Measurements from ENCODE around the gene KCND3.

Gene KCND3

GRCh38 chr1:111938536-111938935, 50.9 kb downstream of the KCND3 start:
- H3K4me1 ChIP-seq (ENCODE audit: control insufficient read depth, insufficient read depth, low read length), result no peaks in the 10 kb centered on the region
- no peak overlapping the region for H3K9ac ChIP-seq (ENCODE audit: low read depth, low read length)
- no peaks in the 10 kb centered on the region for H3K9me3 ChIP-seq (ENCODE audit: control insufficient read depth, insufficient read depth, low read length)
- H3K4me3 ChIP-seq (ENCODE audit: low read depth, low read length), result no peak overlapping the region
- no peaks in the 10 kb centered on the region for H3K27me3 ChIP-seq (ENCODE audit: control insufficient read depth, insufficient read depth, low read length)
- H3K27ac ChIP-seq (ENCODE audit: low read depth, low read length), result no peak overlapping the region
- no peaks in the 10 kb centered on the region for H3K36me3 ChIP-seq (ENCODE audit: control insufficient read depth, insufficient read depth, low read length)

- Histone ChIP-seq H3K4me3 (ENCODE audit: low read depth, low read length) (no peak overlapping the region), H3K9ac (ENCODE audit: low read depth, low read length) (no peak overlapping the region), H3K4me1 (ENCODE audit: control insufficient read depth, insufficient read depth, low read length) (no peaks in the 10 kb centered on the region), H3K27ac (ENCODE audit: low read depth, low read length) (no peak overlapping the region), H3K36me3 (ENCODE audit: control insufficient read depth, insufficient read depth, low read length) (no peaks in the 10 kb centered on the region), H3K27me3 (ENCODE audit: control insufficient read depth, insufficient read depth, low read length) (no peaks in the 10 kb centered on the region), H3K9me3 (ENCODE audit: control insufficient read depth, insufficient read depth, low read length) (no peaks in the 10 kb centered on the region)
Measured at GRCh38 chr1:111938123-111938522, 51.3 kb downstream of the KCND3 start.

- no peaks in the 10 kb centered on the region for H3K4me1 ChIP-seq (ENCODE audit: control insufficient read depth, insufficient read depth, low read length)
- no peaks in the 10 kb centered on the region for H3K9me3 ChIP-seq (ENCODE audit: control insufficient read depth, insufficient read depth, low read length)
- H3K9ac ChIP-seq (ENCODE audit: low read depth, low read length), result no peak overlapping the region
- no peak overlapping the region for H3K27ac ChIP-seq (ENCODE audit: low read depth, low read length)
- H3K4me3 ChIP-seq (ENCODE audit: low read depth, low read length), result no peak overlapping the region
- H3K36me3 ChIP-seq (ENCODE audit: control insufficient read depth, insufficient read depth, low read length), result no peaks in the 10 kb centered on the region
- H3K27me3 ChIP-seq (ENCODE audit: control insufficient read depth, insufficient read depth, low read length), result no peaks in the 10 kb centered on the region
Measured at GRCh38 chr1:111937147-111937725, 52.2 kb downstream of the KCND3 start.

- H3K4me1 ChIP-seq (ENCODE audit: control insufficient read depth, insufficient read depth, low read length), result no peaks in the 10 kb centered on the region
- H3K27me3 ChIP-seq (ENCODE audit: control insufficient read depth, insufficient read depth, low read length), result no peaks in the 10 kb centered on the region
- H3K9me3 ChIP-seq (ENCODE audit: control insufficient read depth, insufficient read depth, low read length), result no peaks in the 10 kb centered on the region
- no peaks in the 10 kb centered on the region for H3K36me3 ChIP-seq (ENCODE audit: control insufficient read depth, insufficient read depth, low read length)
- H3K9ac ChIP-seq (ENCODE audit: low read depth, low read length), result no peak overlapping the region
- no peak overlapping the region for H3K4me3 ChIP-seq (ENCODE audit: low read depth, low read length)
- H3K27ac ChIP-seq (ENCODE audit: low read depth, low read length), result no peak overlapping the region
Measured at GRCh38 chr1:111934106-111934852, 55.2 kb downstream of the KCND3 start.

- Histone ChIP-seq H3K27ac (ENCODE audit: low read depth, low read length) (no peak overlapping the region), H3K4me1 (ENCODE audit: control insufficient read depth, insufficient read depth, low read length) (no peaks in the 10 kb centered on the region), H3K9me3 (ENCODE audit: control insufficient read depth, insufficient read depth, low read length) (no peaks in the 10 kb centered on the region), H3K36me3 (ENCODE audit: control insufficient read depth, insufficient read depth, low read length) (no peaks in the 10 kb centered on the region), H3K9ac (ENCODE audit: low read depth, low read length) (no peak overlapping the region), H3K27me3 (ENCODE audit: control insufficient read depth, insufficient read depth, low read length) (no peaks in the 10 kb centered on the region), H3K4me3 (ENCODE audit: low read depth, low read length) (no peak overlapping the region)
Measured at GRCh38 chr1:111930356-111930755, 59.1 kb downstream of the KCND3 start.

GRCh38 chr1:111928531-111928930, 60.9 kb downstream of the KCND3 start:
- no peak overlapping the region for H3K9ac ChIP-seq (ENCODE audit: low read depth, low read length)

GRCh38 chr1:111927652-111928051, 61.8 kb downstream of the KCND3 start:
- Histone ChIP-seq H3K9me3 (ENCODE audit: control insufficient read depth, insufficient read depth, low read length) (no peaks in the 10 kb centered on the region), H3K36me3 (ENCODE audit: control insufficient read depth, insufficient read depth, low read length) (no peaks in the 10 kb centered on the region), H3K4me1 (ENCODE audit: control insufficient read depth, insufficient read depth, low read length) (no peaks in the 10 kb centered on the region), H3K9ac (ENCODE audit: low read depth, low read length) (no peak overlapping the region), H3K4me3 (ENCODE audit: low read depth, low read length) (no peak overlapping the region), H3K27me3 (ENCODE audit: control insufficient read depth, insufficient read depth, low read length) (no peaks in the 10 kb centered on the region), H3K27ac (ENCODE audit: low read depth, low read length) (no peak overlapping the region)

More at GRCh38 chr1:111928531-111928930, 60.9 kb downstream of the KCND3 start:
- Histone ChIP-seq H3K27me3 (ENCODE audit: control insufficient read depth, insufficient read depth, low read length) (no peaks in the 10 kb centered on the region), H3K4me3 (ENCODE audit: low read depth, low read length) (no peak overlapping the region), H3K27ac (ENCODE audit: low read depth, low read length) (no peak overlapping the region), H3K4me1 (ENCODE audit: control insufficient read depth, insufficient read depth, low read length) (no peaks in the 10 kb centered on the region), H3K36me3 (ENCODE audit: control insufficient read depth, insufficient read depth, low read length) (no peaks in the 10 kb centered on the region), H3K9me3 (ENCODE audit: control insufficient read depth, insufficient read depth, low read length) (no peaks in the 10 kb centered on the region)

- Histone ChIP-seq H3K36me3 (ENCODE audit: control insufficient read depth, insufficient read depth, low read length) (no peaks in the 10 kb centered on the region), H3K27me3 (ENCODE audit: control insufficient read depth, insufficient read depth, low read length) (no peaks in the 10 kb centered on the region), H3K9me3 (ENCODE audit: control insufficient read depth, insufficient read depth, low read length) (no peaks in the 10 kb centered on the region), H3K4me1 (ENCODE audit: control insufficient read depth, insufficient read depth, low read length) (no peaks in the 10 kb centered on the region), H3K9ac (ENCODE audit: low read depth, low read length) (no peak overlapping the region), H3K27ac (ENCODE audit: low read depth, low read length) (no peak overlapping the region), H3K4me3 (ENCODE audit: low read depth, low read length) (no peak overlapping the region)
Measured at GRCh38 chr1:111924786-111925185, 64.7 kb downstream of the KCND3 start.

- Histone ChIP-seq H3K4me1 (ENCODE audit: control insufficient read depth, insufficient read depth, low read length) (no peaks in the 10 kb centered on the region), H3K36me3 (ENCODE audit: control insufficient read depth, insufficient read depth, low read length) (no peaks in the 10 kb centered on the region), H3K9me3 (ENCODE audit: control insufficient read depth, insufficient read depth, low read length) (no peaks in the 10 kb centered on the region), H3K27ac (ENCODE audit: low read depth, low read length) (no peak overlapping the region), H3K27me3 (ENCODE audit: control insufficient read depth, insufficient read depth, low read length) (no peaks in the 10 kb centered on the region), H3K4me3 (ENCODE audit: low read depth, low read length) (no peak overlapping the region), H3K9ac (ENCODE audit: low read depth, low read length) (no peak overlapping the region)
Measured at GRCh38 chr1:111923766-111924165, 65.7 kb downstream of the KCND3 start.

- Histone ChIP-seq H3K27ac (ENCODE audit: low read depth, low read length) (no peak overlapping the region), H3K36me3 (ENCODE audit: control insufficient read depth, insufficient read depth, low read length) (no peaks in the 10 kb centered on the region), H3K9me3 (ENCODE audit: control insufficient read depth, insufficient read depth, low read length) (no peaks in the 10 kb centered on the region), H3K27me3 (ENCODE audit: control insufficient read depth, insufficient read depth, low read length) (no peaks in the 10 kb centered on the region), H3K4me1 (ENCODE audit: control insufficient read depth, insufficient read depth, low read length) (no peaks in the 10 kb centered on the region), H3K9ac (ENCODE audit: low read depth, low read length) (no peak overlapping the region), H3K4me3 (ENCODE audit: low read depth, low read length) (no peak overlapping the region)
Measured at GRCh38 chr1:111921948-111922347, 67.5 kb downstream of the KCND3 start.

GRCh38 chr1:111920221-111921024, 69.0 kb downstream of the KCND3 start:
- Histone ChIP-seq H3K36me3 (ENCODE audit: control insufficient read depth, insufficient read depth, low read length) (no peaks in the 10 kb centered on the region), H3K9me3 (ENCODE audit: control insufficient read depth, insufficient read depth, low read length) (no peaks in the 10 kb centered on the region), H3K27ac (ENCODE audit: low read depth, low read length) (no peak overlapping the region), H3K4me3 (ENCODE audit: low read depth, low read length) (no peak overlapping the region), H3K4me1 (ENCODE audit: control insufficient read depth, insufficient read depth, low read length) (no peaks in the 10 kb centered on the region), H3K27me3 (ENCODE audit: control insufficient read depth, insufficient read depth, low read length) (no peaks in the 10 kb centered on the region), H3K9ac (ENCODE audit: low read depth, low read length) (no peak overlapping the region)

Data from HUES48 (cell line).